Measurements from ENCODE around the gene GNB4. TPM values are rescaled to one million over a fixed set of nuclear protein-coding genes. Genes with fewer than 3 reads are reported as not detected.

Gene GNB4
- total and polyA plus RNA-seq, 2 of the 8 experiments (the other 6 are each of a cell fraction or from before 2014, with no cell fraction given), result 13.4 to 29.2 TPM

DNA sequence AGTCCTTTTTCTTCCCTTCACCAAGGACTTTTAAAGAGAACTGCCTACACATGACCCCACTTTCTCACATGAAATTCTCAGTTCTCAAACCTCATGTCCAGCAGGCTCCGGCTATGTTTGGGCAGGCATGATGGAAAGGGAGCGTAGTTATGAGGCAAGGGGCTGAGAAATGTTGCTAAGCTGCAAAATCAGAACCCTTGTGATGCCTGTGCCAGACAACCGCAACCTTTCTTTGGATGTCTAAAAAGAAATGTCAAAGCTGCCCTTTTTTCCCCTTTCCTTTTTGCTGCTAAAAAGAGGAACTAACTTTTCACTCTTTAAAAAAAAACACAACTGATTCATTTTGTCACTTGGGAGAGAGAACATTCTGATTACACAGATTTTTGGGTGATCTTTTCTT is 19.2 kb downstream of the GNB4 start (continued):
- no peak for TF ChIP-seq RNF2 (IDR thresholded peaks at IDR 0.05; ENCODE audit: borderline replicate concordance, low read depth, low read length, missing control alignments, poor library complexity, severe bottlenecking)
- TF ChIP-seq CTBP2 (IDR thresholded peaks at IDR 0.05; ENCODE audit: borderline replicate concordance, insufficient read depth, insufficient read length, low read length), result no peak
- TF ChIP-seq CBX5 (IDR thresholded peaks at IDR 0.05; ENCODE audit: low read depth, low read length), result no peak
- no peak for TF ChIP-seq KDM1A (IDR thresholded peaks at IDR 0.05; ENCODE audit: borderline replicate concordance, low read length)

All from H1 (cell line).